Body of pancreas (tissue), 4 donors: ENCODE data around the gene PSEN1.

Source experiments
- POLR2A ChIP-seq, 3 donors: fragments of 450-650 bp; IDR thresholded peaks; one replicate each; pipeline ENCODE4 v1.6.1; 2016; ENCODE audit warnings: antibody characterized with exemption in 3 of 3, mild to moderate bottlenecking in 2 of 3
- TF ChIP-seq, protein P1 (sequence below), 7 experiments: fragments of 450-650 bp in 4 of 7; fragments of 200-600 bp in 3 of 7; sonication (generic) in 3 of 7; IDR thresholded peaks; one replicate each; pipeline ENCODE4 v1.5.1; 2016 to 2019; ENCODE audit warnings: antibody characterized with exemption in 7 of 7

DNA sequence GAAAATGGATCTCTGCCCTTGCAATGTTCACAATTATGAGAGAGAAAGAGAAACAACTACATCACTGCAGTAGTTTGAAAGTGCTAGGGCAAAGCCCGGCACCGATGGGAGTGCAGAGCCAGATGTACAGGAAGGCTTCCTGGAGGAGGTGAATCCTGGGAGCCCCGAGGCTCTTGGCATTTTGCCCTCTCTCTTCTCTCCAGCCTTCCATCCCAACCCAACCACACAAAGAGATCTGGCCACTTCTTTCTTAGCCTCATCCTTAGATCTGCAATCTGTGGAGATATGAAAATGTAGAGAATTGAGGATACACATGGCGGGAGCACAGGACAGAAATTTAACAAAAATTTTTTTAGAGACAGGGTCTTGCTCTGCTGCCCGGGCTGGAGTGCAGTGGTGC lies 97.7 kb downstream of the PSEN1 start:
- TF ChIP-seq, protein P1, sequence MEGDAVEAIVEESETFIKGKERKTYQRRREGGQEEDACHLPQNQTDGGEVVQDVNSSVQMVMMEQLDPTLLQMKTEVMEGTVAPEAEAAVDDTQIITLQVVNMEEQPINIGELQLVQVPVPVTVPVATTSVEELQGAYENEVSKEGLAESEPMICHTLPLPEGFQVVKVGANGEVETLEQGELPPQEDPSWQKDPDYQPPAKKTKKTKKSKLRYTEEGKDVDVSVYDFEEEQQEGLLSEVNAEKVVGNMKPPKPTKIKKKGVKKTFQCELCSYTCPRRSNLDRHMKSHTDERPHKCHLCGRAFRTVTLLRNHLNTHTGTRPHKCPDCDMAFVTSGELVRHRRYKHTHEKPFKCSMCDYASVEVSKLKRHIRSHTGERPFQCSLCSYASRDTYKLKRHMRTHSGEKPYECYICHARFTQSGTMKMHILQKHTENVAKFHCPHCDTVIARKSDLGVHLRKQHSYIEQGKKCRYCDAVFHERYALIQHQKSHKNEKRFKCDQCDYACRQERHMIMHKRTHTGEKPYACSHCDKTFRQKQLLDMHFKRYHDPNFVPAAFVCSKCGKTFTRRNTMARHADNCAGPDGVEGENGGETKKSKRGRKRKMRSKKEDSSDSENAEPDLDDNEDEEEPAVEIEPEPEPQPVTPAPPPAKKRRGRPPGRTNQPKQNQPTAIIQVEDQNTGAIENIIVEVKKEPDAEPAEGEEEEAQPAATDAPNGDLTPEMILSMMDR (IDR thresholded peaks at IDR 0.05), result no peak
- no peak for TF ChIP-seq POLR2A (IDR thresholded peaks at IDR 0.05)
